ENCODE results near the gene LENG8. TPM values are rescaled to one million over a fixed set of nuclear protein-coding genes. Genes with fewer than 3 reads are reported as not detected.

Gene LENG8
- total RNA-seq, 1 experiment from 2014 or later = 20.3 TPM

GRCh38 chr19:54422136-54422535, 26.9 kb upstream of the LENG8 start:
- DNase-seq (ENCODE audit: low read depth) = no peak

DNA sequence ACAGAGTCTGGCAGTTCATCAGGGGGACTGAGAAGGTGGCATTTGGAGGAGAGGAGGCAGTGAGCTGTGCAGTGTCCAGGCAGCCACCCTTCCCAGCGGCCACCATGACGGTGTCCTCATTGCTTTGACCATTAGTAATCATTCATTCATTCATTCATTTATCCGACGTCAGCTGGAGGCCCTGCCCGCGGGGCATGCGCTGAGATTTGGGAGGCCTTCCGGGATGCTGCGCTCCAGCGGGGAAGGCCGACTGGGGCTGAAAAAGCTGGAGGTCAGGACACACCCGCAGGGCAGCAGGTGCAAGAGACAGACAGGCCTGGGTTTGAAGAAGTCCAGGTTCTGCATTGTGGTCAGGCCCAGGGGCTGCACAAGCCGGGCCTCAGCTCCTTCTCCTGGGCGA, 24.8 kb upstream of the LENG8 start:
- no peak for DNase-seq (ENCODE audit: low read depth)

DNA sequence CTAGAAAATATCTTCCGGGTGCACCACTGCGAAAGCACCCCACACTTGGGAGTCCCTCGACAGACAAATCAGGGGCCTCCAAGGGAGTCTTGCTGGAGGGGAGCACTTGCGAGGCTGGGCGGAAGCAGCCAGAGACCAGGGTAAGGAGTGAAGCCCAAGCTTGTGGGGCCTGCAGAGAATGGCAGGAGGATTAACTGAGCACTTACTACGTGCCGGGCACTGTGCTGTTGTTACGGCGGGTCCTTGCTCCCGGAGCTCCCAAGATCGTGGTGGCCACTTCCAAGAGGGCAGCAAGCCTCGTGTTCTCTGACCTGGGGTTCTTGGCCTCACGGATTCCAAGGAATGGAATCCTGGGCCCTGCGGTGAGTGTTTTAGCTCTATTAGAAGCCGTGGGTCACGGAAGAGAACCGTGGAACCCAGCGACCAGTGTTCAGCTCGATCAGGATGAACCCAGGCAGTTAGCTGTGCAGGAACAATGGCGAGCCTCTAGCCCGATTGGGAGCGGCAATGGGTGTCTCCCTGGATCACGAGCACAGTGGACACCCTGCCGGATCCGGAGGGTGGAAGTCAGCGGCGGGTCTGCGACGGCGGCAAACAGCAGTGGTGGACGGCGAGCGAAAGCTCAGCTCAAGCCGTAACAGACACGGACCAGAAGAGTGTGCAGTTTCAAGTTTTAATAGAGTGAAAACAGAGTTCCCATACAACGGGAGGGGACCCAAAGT, 24.2 kb upstream of the LENG8 start:
- DNase-seq (ENCODE audit: low read depth) = no peak

- no peak for DNase-seq (ENCODE audit: low read depth)
Observed at GRCh38 chr19:54425382-54425723, 23.6 kb upstream of the LENG8 start.

GRCh38 chr19:54426291-54426931, 22.6 kb upstream of the LENG8 start:
- no peak for DNase-seq (ENCODE audit: low read depth)

- no peak for DNase-seq (ENCODE audit: low read depth)
Observed at GRCh38 chr19:54427586-54427985, 21.4 kb upstream of the LENG8 start.

GRCh38 chr19:54428323-54429175, 20.4 kb upstream of the LENG8 start:
- no peak for DNase-seq (ENCODE audit: low read depth)

DNA sequence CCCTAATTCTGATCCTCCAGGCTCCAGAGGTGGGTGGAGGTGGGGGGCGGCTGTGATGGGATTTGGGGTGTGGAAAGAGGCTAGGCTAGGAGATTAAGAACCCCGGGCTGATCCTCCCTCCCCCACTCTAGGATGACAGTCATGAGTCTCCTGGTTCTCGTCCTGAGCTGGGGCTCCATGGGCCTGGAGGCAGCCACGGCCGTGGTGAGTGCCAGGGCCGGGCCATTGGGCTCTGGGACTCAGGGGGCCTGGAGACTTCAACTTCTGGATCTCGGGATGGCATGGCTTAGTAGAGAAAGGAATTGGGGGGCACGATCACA, 19.9 kb upstream of the LENG8 start:
- DNase-seq (ENCODE audit: low read depth) = no peak

DNA sequence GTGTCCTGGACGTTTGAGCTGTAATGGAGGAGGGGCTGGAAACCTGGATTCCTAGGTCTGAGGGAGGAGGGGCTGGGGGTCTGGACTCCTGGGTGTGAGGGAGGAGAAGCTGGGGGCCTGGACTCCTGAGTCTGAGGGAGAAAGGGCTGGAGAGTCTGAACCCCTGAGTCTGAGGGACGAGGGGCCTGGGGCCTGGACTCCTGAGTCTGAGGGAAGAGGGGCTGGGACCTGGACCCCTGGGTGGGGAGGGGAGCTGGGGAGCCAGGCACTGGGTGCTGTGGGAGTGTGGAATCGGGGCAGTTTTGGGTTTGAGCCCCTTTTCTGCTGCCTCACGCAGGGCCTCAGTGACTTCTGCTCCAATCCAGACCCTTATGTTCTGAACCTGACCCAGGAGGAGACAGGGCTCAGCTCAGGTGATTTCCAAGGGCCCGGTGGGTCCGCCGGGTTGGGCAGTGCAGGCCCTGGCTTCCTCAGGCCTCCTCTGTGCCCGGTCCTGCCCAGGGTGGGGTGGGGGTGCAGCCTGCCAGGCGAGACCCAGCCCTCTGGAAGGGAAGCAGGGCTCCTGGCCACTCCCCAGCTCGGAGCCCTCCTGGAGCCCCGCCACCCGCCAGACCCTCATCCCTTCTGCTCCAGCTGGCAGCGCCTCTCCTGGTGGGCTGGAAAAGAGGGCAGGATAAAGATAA, 19.3 kb upstream of the LENG8 start:
- DNase-seq (ENCODE audit: low read depth) = no peak

DNA sequence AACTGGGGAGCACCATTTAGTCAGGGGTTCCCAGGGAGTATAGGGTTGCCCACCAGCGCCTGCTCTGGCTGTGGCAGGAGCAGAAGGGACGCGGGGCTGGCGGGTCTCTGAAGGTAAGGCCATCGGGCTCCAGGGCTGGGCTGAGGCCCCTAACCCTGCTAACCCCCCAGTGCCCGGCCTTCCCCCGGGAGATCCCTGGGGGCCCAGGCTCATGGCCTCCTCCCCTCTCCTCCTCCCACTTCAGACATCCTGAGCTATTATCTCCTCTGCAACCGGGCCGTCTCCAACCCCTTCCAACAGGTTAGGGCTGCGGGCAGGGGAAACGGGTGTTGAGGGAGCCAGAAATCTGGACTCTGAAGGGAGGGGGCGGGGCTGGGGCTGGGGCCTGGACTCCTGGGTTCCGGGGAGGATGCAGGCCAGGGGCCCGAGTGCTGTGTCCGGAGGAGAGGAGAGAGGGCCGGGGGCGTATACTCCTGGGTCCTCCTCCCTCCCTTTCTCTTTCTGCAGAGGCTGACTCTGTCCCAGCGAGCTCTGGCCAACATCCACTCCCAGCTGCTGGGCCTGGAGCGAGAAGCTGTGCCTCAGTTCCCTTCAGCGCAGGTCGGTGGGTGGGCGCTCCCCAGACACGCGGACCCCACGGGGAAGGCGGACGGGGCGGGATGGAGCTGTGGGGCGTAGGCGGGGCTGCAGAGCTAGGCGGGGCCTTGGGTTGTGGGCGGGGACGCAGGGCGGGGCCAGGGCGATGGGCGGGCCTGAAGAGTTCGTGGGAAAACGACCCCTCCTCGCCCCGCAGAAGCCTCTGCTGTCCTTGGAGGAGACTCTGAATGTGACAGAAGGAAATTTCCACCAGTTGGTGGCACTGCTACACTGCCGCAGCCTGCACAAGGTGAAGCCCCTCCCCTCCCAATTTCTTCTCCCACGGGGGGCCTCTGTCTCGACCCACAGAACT, 18.4 kb upstream of the LENG8 start:
- no peak for DNase-seq (ENCODE audit: low read depth)

DNA sequence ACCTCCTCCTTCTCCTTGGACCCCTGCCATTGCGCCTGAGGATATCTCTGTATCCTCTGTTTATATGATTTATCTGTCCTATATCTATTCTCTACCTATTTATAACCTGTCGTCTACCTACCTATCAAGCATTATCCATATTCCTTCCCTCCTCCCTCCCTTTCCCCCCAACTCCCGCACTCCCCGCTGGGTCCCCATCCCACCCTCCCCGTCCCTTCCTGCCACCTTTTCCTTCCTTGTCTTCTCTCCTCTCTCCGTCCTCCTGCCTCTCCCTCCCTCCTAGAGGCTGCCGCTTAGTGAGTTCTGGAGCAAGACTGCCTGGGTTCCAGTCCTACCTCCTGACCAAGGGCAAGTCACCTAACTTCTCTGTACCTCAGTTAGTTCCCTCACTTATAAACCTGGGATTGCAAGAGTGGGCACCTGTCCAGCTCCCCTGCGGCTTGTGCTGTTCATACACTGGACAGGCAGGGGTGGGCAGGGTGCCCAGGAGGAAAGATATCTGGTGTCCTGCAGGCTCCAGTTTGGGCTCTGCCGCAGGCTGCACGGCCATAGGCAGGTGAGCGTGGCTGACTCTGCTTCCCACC, 17.7 kb upstream of the LENG8 start:
- DNase-seq (ENCODE audit: low read depth) = no peak

DNA sequence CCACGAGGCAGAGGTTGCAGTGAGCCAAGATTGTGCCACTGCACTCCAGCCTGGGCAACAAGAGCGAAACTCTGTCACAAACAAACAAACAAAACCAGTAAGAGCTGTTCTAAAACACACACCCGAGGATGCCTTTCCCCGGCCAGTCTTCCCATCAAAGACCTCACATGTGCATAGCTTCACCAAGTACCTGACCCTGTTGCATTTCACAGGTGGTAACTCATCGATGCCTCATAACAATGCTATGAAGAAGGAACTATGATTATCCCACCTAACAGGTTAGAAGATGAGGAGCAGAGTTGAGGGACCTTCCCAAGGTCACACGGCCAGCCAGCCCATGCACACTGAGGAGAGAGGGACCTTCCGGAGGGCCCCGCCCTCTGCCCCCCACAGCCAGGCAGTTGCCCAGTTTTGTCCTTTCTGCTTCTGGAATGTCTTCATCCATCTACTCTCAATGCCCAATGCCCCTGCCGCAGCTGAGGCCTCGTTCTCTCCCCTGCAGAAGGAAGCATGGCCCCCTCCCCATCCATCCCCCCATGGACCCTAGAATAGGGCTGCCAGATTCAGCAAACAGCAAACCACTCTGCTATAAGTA, 16.8 kb upstream of the LENG8 start:
- no peak for DNase-seq (ENCODE audit: low read depth)

GRCh38 chr19:54433697-54434096, 15.3 kb upstream of the LENG8 start:
- no peak for DNase-seq (ENCODE audit: low read depth)

GRCh38 chr19:54434112-54434872, 14.7 kb upstream of the LENG8 start:
- no peak for DNase-seq (ENCODE audit: low read depth)

DNA sequence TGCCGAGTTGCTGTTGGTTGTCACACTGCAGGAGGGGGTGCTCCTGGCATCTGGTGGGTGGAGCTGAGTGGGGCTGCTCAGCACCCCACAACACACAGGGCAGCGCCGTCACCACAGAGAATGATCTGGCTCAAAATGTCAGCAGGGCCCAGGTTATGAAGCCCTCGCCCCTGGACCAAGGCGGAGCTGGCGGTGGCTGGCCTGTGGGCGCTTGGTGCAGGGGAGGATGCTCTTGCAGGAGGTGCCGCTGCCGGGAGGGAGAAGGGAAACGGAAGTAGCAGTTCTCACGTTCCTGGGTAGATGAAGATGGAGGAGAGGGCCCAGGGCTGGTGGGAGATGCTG, 14.2 kb upstream of the LENG8 start:
- DNase-seq (ENCODE audit: low read depth) = no peak

DNA sequence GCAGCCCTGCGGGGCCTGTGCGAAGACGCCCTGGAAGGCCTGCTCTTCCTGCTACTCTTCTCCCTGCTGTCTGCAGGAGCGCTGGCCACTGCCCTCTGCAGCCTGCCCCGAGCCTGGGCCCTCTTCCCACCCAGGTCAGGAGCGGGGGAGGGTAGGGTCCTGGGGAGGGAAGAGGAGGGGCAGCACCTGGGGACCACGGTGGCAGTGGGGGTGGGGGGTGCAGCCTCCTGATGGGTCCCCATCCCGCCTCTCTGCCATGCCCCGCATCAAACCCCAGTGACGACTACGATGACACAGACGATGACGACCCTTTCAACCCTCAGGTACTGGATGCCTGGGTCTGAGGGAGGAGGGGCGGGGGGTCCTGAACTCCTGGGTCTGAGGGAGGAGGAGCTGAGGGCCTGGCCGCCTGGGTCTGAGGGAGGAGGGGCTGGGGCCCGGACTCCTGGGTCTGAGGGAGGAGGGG, 13.4 kb upstream of the LENG8 start:
- DNase-seq (ENCODE audit: low read depth) = no peak

GRCh38 chr19:54436031-54436523, 12.9 kb upstream of the LENG8 start:
- DNase-seq (ENCODE audit: low read depth) = no peak

- no peak for DNase-seq (ENCODE audit: low read depth)
Observed at GRCh38 chr19:54436628-54437252, 12.3 kb upstream of the LENG8 start.
